Colonic mucosa (tissue), 4 donors: Measurements from ENCODE around the gene ADCY2. TPM values are rescaled to one million over a fixed set of nuclear protein-coding genes. Genes with fewer than 3 reads are reported as not detected.

Source experiments
- DNase-seq: peaks from one replicate; pipeline ENCODE4 v3.0.0-alpha.2; 2020
- H3K27ac ChIP-seq: fragments of 200-600 bp; one replicate; pipeline ENCODE4 v1.8.0; 2021
- H3K27me3 ChIP-seq: fragments of 200-600 bp; one replicate; pipeline ENCODE4 v1.8.0; 2021
- H3K36me3 ChIP-seq: fragments of 200-600 bp; one replicate; pipeline ENCODE4 v1.8.0; 2021
- H3K4me1 ChIP-seq: fragments of 200-600 bp; one replicate; pipeline ENCODE4 v1.8.0; 2021; ENCODE audit warnings: mild to moderate bottlenecking
- H3K4me3 ChIP-seq: fragments of 200-600 bp; one replicate; pipeline ENCODE4 v1.8.0; 2021
- H3K9ac ChIP-seq, 2 donors: one replicate each; pipeline ENCODE4 v1.7.0; 2013; ENCODE audit warnings: control low read depth in 2 of 2, low read depth in 2 of 2, low read length in 2 of 2
- H3K9me3 ChIP-seq: fragments of 200-600 bp; one replicate; pipeline ENCODE4 v1.8.0; 2021
- CTCF ChIP-seq: fragments of 200-600 bp; IDR thresholded peaks from one replicate; pipeline ENCODE4 v1.8.0; 2022; ENCODE audit warnings: antibody characterized with exemption, mild to moderate bottlenecking
- intact Hi-C: fragments of 100-400 bp; cut with DNase I; formaldehyde crosslinking; loops from one replicate; pipeline ENCODE4 v1.14.1; 2022
- total RNA-seq, 2 donors: library from RNA; stranded (reverse); fragmentation: NEBNext Ultra II Directional in 1 of 2; extraction: Animal tissue kit (Norgen Biotek cat#: 25700) in 1 of 2; gene quantifications; one replicate each; pipeline ENCODE4 v1.2.1, GENCODE V29; 2021
- donor health status: healthy.
- donor health status: DM: no; HTN: no; CAD: no.
- donor health status: DM: no; HTN: no; CAD: no.

The ADCY2 gene
- total RNA-seq, 2 donors from 2014 or later = 0.67 to 1.9 TPM

- Histone ChIP-seq H3K27me3 (no peaks in the 10 kb centered on the region), H3K9ac (no peak overlapping the region), H3K36me3 (no peaks in the 10 kb centered on the region), H3K27ac (no peak overlapping the region), H3K4me1 (no peaks in the 10 kb centered on the region), H3K9me3 (no peaks in the 10 kb centered on the region), H3K4me3 (no peak overlapping the region)
- TF ChIP-seq CTCF = no peak
- intact Hi-C loops = no loop called here
- no peak for DNase-seq
These were observed 415.8 kb downstream of the ADCY2 start for GRCh38 chr5:7811715-7812114.

GRCh38 chr5:7813007-7813406, 417.1 kb downstream of the ADCY2 start:
- H3K27ac ChIP-seq = no peak overlapping the region
- H3K36me3 ChIP-seq = no peaks in the 10 kb centered on the region
- H3K27me3 ChIP-seq = no peaks in the 10 kb centered on the region
- no peaks in the 10 kb centered on the region for H3K9me3 ChIP-seq
- no peak for TF ChIP-seq CTCF
- DNase-seq = no peak
- H3K4me1 ChIP-seq = no peaks in the 10 kb centered on the region
- H3K4me3 ChIP-seq = no peak overlapping the region
- no peak overlapping the region for H3K9ac ChIP-seq
- intact Hi-C loops = no loop called here

GRCh38 chr5:7813576-7813975, 417.6 kb downstream of the ADCY2 start:
- Histone ChIP-seq H3K4me1 (no peaks in the 10 kb centered on the region), H3K27me3 (no peaks in the 10 kb centered on the region), H3K36me3 (no peaks in the 10 kb centered on the region), H3K9me3 (no peaks in the 10 kb centered on the region), H3K9ac (no peak overlapping the region), H3K27ac (no peak overlapping the region), H3K4me3 (no peak overlapping the region)
- intact Hi-C loops = no loop called here
- TF ChIP-seq CTCF = no peak
- DNase-seq = no peak

GRCh38 chr5:7814816-7815215, 418.9 kb downstream of the ADCY2 start:
- Histone ChIP-seq H3K4me3 (no peak overlapping the region), H3K4me1 (no peaks in the 10 kb centered on the region), H3K36me3 (no peaks in the 10 kb centered on the region), H3K9me3 (no peaks in the 10 kb centered on the region), H3K9ac (no peak overlapping the region), H3K27me3 (no peaks in the 10 kb centered on the region), H3K27ac (no peak overlapping the region)
- intact Hi-C loops = no loop called here
- DNase-seq = no peak
- TF ChIP-seq CTCF = no peak

GRCh38 chr5:7815892-7816534, 420.1 kb downstream of the ADCY2 start:
- Histone ChIP-seq H3K36me3 (no peaks in the 10 kb centered on the region), H3K27ac (no peak overlapping the region), H3K9ac (no peak overlapping the region), H3K9me3 (no peaks in the 10 kb centered on the region), H3K4me1 (no peaks in the 10 kb centered on the region), H3K4me3 (no peak overlapping the region), H3K27me3 (no peaks in the 10 kb centered on the region)
- intact Hi-C loops = no loop called here
- TF ChIP-seq CTCF = peak; percentile 75
- DNase-seq = peak; percentile 76
